Measurements from ENCODE around the gene XYLB. TPM values are rescaled to one million over a fixed set of nuclear protein-coding genes. Genes with fewer than 3 reads are reported as not detected.
"Not testable (repeated sequence)": the region's sequence is repeated elsewhere in the genome, so short reads cannot be mapped to it uniquely, and the experiment has no call there.

XYLB gene
- total RNA-seq, 3 donors from 2014 or later (not counting 1 experiment from before 2014, with no cell fraction given), result 1.6 to 3.7 (median 2.4) TPM

DNA sequence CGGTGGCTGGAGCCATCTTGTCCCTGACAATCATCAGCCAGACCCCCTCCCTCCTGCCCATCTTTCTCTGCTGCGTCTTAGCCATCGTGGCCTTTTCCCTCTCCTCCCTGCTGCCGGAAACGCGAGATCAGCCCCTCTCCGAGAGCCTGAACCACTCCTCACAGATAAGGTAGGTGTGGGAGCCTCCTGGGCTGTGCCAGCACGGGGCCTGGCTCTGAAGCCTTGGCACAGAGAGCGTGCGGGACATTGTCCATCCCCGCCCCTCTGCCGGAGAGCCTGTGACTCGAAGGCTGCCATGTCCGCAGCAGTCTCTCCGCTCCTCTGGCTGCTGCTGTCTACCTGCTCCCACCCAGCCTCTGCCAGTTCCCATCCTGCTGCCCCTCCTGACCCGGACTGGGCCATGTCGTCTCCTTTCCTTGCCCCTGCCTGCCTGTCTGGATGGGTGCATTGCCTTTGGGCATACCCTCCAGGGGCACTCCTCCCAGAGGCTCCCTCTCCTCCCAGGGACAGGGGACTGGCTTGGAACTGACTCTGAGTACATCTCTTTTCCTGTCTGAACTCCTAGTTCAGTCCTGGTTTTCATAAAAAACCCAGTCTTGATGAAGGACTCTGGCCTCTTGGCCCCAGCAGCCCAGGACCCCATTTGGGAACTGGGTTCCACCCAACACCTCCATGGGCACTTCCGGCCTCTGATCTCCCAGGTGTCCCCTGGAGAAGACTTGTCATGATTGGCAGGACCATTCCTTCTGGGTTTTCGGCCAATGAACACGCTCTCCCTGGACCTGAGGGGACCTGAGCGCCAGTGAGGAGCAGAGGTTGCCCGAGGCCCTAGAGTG is 30.0 kb upstream of the XYLB start:
- peaks cover 6 to 8% of the 10 kb centered on the region in 2 donors for H3K27me3 Mint-ChIP-seq (ENCODE audit: low read depth in 2 of 2)
- H3K4me3 Mint-ChIP-seq, result no peak overlapping the region
- H3K9me3 ChIP-seq (ENCODE audit: control insufficient read depth, insufficient read depth, low read length), result no peaks in the 10 kb centered on the region
- no peak overlapping the region for H3K27ac Mint-ChIP-seq
- intact Hi-C loops (cut with micrococcal nuclease), result no loop called here
- TF ChIP-seq, protein P1, sequence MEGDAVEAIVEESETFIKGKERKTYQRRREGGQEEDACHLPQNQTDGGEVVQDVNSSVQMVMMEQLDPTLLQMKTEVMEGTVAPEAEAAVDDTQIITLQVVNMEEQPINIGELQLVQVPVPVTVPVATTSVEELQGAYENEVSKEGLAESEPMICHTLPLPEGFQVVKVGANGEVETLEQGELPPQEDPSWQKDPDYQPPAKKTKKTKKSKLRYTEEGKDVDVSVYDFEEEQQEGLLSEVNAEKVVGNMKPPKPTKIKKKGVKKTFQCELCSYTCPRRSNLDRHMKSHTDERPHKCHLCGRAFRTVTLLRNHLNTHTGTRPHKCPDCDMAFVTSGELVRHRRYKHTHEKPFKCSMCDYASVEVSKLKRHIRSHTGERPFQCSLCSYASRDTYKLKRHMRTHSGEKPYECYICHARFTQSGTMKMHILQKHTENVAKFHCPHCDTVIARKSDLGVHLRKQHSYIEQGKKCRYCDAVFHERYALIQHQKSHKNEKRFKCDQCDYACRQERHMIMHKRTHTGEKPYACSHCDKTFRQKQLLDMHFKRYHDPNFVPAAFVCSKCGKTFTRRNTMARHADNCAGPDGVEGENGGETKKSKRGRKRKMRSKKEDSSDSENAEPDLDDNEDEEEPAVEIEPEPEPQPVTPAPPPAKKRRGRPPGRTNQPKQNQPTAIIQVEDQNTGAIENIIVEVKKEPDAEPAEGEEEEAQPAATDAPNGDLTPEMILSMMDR (IDR thresholded peaks at IDR 0.05), result no peak
- no peaks in the 10 kb centered on the region for H3K9me3 Mint-ChIP-seq
- no peak overlapping the region for H3K4me3 ChIP-seq (ENCODE audit: low read length)
- ATAC-seq (no peak), DNase-seq (no peak)
- no peaks in the 10 kb centered on the region for H3K4me1 Mint-ChIP-seq
- no peaks in the 10 kb centered on the region for H3K36me3 Mint-ChIP-seq
- no peak overlapping the region for H3K27ac ChIP-seq (ENCODE audit: low read length)
- H3K36me3 ChIP-seq (ENCODE audit: control insufficient read depth, insufficient read depth, low read length), result no peaks in the 10 kb centered on the region
- WGBS (ENCODE audit: insufficient coverage), result 87% methylated on average over 22 of the region's 22 CpGs
- H3K27me3 ChIP-seq (ENCODE audit: control insufficient read depth, insufficient read depth, low read length), result no peaks in the 10 kb centered on the region
- peaks cover 6% of the 10 kb centered on the region for H3K4me1 ChIP-seq (ENCODE audit: control insufficient read depth, insufficient read depth, low read length)

DNA sequence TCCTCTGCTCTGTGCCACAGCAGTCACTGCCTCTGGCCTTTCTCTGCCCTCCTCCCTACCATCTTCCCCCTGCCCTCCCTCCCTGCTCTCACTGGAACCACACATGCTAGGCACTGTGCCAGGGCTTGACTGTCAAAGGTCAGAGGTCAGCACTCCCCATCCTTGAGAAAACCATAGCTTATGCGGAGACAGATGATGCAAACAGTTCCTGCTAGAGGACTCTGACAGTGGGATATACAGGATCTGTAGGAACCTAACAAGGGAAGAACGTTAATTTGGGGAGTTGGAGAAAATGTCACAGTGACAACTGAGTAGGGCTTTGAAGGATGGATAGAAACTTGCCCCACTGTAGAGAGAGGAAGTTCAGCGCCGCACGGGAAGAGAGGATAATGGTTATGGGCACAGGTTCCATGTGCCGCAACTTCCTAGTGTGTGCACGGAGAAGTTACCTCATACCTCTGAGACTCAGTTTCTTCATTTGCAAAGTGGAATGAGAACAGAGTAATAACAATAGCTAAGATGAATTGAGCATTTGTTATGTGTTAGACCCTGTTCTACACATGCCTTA is 29.3 kb upstream of the XYLB start:
- no peak for ATAC-seq

DNA sequence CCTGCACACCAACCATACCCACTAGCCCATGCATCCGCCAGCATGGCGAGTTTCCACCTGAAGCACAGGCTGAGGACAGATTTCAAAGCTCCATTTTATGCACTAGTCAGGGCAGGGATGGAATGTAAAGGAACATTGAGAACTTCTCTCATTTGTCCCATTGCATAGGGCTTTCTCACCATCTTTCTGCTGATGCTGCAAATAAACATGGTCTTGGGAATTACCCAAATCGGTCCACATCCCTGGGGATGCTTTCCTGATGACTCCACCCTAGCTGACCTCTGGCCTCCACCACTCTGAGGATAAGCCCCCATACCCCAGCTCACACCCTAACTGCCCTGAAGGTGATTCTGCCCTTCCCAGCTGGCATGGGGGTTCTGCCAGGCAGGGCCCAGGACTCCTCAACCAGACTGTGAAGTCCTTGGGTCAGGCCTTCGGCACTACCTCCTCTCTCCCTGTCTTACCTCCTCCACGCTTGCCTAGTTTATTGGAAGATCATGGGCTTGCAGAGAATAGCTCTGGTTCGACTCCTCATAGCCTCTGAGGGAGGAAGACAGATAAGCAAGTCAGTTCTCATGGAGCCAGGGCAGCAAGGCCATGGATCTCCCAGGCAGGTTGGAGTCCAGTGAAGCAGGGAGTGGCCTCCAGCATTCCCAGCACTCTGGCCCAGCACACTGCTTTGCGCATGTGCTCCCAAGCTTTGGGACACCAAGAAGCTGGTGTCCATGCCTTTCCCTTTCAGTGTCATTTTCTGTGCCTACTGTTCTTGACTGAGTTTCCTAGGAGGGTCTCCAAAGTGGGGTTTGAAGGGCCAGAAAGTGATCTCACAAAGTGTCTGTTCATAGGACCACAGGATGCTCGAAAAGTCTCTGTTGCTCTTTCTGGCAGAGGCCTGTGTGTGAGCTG is 27.6 kb upstream of the XYLB start:
- H3K9me3 ChIP-seq (ENCODE audit: control insufficient read depth, insufficient read depth, low read length), result no peaks in the 10 kb centered on the region
- no peak overlapping the region for H3K4me3 ChIP-seq (ENCODE audit: low read length)
- DNase-seq (no peak), ATAC-seq (no peak)
- H3K36me3 ChIP-seq (ENCODE audit: control insufficient read depth, insufficient read depth, low read length), result no peaks in the 10 kb centered on the region
- Mint-ChIP-seq H3K27ac (no peak overlapping the region), H3K4me1 (no peaks in the 10 kb centered on the region), H3K27me3 (ENCODE audit: low read depth in 2 of 2) (peaks cover 4 to 5% of the 10 kb centered on the region in 2 donors), H3K36me3 (no peaks in the 10 kb centered on the region), H3K4me3 (no peak overlapping the region), H3K9me3 (no peaks in the 10 kb centered on the region)
- WGBS (ENCODE audit: insufficient coverage), result 92% methylated on average over 7 of the region's 8 CpGs
- TF ChIP-seq, protein P1 (IDR thresholded peaks at IDR 0.05), result no peak
- H3K4me1 ChIP-seq (ENCODE audit: control insufficient read depth, insufficient read depth, low read length), result peaks cover 6% of the 10 kb centered on the region
- H3K27ac ChIP-seq (ENCODE audit: low read length), result no peak overlapping the region
- intact Hi-C loops (cut with micrococcal nuclease), result no loop called here
- H3K27me3 ChIP-seq (ENCODE audit: control insufficient read depth, insufficient read depth, low read length), result no peaks in the 10 kb centered on the region

More for the DNA sequence above, 29.3 kb upstream of the XYLB start:
- Mint-ChIP-seq H3K9me3 (no peaks in the 10 kb centered on the region), H3K27me3 (ENCODE audit: low read depth in 2 of 2) (peaks cover 6 to 7% of the 10 kb centered on the region in 2 donors), H3K4me1 (no peaks in the 10 kb centered on the region), H3K36me3 (no peaks in the 10 kb centered on the region), H3K27ac (no peak overlapping the region), H3K4me3 (no peak overlapping the region)
- WGBS (ENCODE audit: insufficient coverage), result 91% methylated on average over 7 of the region's 7 CpGs
- TF ChIP-seq, protein P1 (IDR thresholded peaks at IDR 0.05), result no peak
- Histone ChIP-seq H3K36me3 (ENCODE audit: control insufficient read depth, insufficient read depth, low read length) (no peaks in the 10 kb centered on the region), H3K4me1 (ENCODE audit: control insufficient read depth, insufficient read depth, low read length) (peaks cover 6% of the 10 kb centered on the region), H3K9me3 (ENCODE audit: control insufficient read depth, insufficient read depth, low read length) (no peaks in the 10 kb centered on the region), H3K27me3 (ENCODE audit: control insufficient read depth, insufficient read depth, low read length) (no peaks in the 10 kb centered on the region), H3K4me3 (ENCODE audit: low read length) (no peak overlapping the region), H3K27ac (ENCODE audit: low read length) (no peak overlapping the region)
- intact Hi-C loops (cut with micrococcal nuclease), result no loop called here
- no peak for DNase-seq

DNA sequence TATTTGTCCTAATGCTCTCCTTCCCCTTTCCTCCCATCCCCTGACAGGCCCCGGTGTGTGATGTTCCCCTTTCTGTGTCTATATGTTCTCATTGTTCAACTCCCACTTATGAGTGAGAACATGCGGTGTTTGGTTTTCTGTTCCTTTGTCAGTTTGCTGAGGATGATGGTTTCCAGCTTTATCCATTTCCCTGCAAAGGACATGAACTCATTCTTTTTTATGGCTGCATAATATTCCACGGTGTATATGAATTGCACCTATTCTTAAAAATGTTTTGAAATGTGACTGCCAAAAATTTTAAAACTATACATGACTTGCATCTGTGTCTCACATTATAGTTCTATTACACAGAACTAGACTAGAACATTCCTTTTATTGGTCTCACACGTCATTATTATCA is 25.9 kb upstream of the XYLB start:
- H3K27me3 Mint-ChIP-seq (ENCODE audit: low read depth in 2 of 2), result peaks cover 4 to 15% of the 10 kb centered on the region in 2 donors
- DNase-seq; H3K4me1 Mint-ChIP-seq; H3K27ac ChIP-seq (ENCODE audit: low read length); intact Hi-C loops (cut with micrococcal nuclease); H3K36me3 ChIP-seq (ENCODE audit: control insufficient read depth, insufficient read depth, low read length); H3K4me3 ChIP-seq (ENCODE audit: low read length); H3K4me3 Mint-ChIP-seq; H3K9me3 ChIP-seq (ENCODE audit: control insufficient read depth, insufficient read depth, low read length); H3K36me3 Mint-ChIP-seq; H3K9me3 Mint-ChIP-seq; H3K4me1 ChIP-seq (ENCODE audit: control insufficient read depth, insufficient read depth, low read length); ATAC-seq; H3K27ac Mint-ChIP-seq; H3K27me3 ChIP-seq (ENCODE audit: control insufficient read depth, insufficient read depth, low read length): not testable (repeated sequence)
- 100% methylated on average over 2 of the region's 4 CpGs for WGBS (ENCODE audit: insufficient coverage)
